ENCODE measurements around the gene U2AF2. TPM values are rescaled to one million over a fixed set of nuclear protein-coding genes. Genes with fewer than 3 reads are reported as not detected.

U2AF2 gene
- total and polyA plus RNA-seq, 2 of the 4 experiments (the other 2 are of a cell fraction): 120 to 260 TPM

DNA sequence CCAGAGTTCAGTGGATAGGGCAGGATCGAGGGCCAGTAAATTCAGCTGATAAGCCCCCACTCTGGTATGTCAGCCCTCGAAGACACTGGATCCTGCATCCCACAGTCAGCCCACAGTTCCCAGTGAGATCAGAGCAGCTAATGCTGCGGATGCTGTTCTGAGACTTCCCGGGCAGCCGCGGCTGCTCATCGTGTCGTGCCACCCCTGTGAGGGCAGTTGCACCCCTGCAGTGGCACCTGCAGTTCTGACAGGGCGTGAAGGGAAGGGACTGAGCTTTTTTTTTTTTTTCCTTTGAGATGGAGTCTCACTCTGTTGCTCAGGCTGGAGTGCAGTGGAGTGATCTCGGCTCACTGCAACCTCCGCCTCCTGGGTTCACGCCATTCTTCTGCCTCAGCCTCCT is 12.7 kb downstream of the U2AF2 start:
- CTCF ChIA-PET: no interaction called here
- H2BK5ac ChIP-seq (ENCODE audit: low read depth, low read length, poor library complexity, severe bottlenecking): no peak overlapping the region
- no peak overlapping the region for H3K18ac ChIP-seq (ENCODE audit: low read depth, low read length)
- no peak overlapping the region for H2BK120ac ChIP-seq (ENCODE audit: low read depth, low read length)
- POLR2A ChIA-PET (ENCODE audit: unreplicated experiment): interaction anchor here (0.6 kb wide), 1 partner anchor 70 kb away, joined by 3 read pairs; no protein-coding TSS in a partner anchor
- H2AK5ac ChIP-seq (ENCODE audit: low read depth, low read length): no peak overlapping the region
- no peak overlapping the region for H2AFZ ChIP-seq (replicated peaks; ENCODE audit: low read length, poor library complexity)
- H4K91ac ChIP-seq (ENCODE audit: insufficient read depth, low read depth, low read length): no peak overlapping the region
- H3K36me3 ChIP-seq (ENCODE audit: control insufficient read depth, insufficient read depth, low read length): peaks cover 74% of the 10 kb centered on the region
- H3K56ac ChIP-seq (ENCODE audit: extremely low read depth, insufficient read depth, low read length): no peak overlapping the region
- no peak overlapping the region for H2AK9ac ChIP-seq (replicated peaks; ENCODE audit: low read depth, low read length, poor library complexity)
- intact Hi-C loops (cut with micrococcal nuclease): no loop called here
- in situ Hi-C loops (cut with MboI; ENCODE audit: low sequenced_read_pairs): loop anchor here (25.0 kb wide), 2 partner anchors 1205 to 1530 kb away; partner anchors contain the start of genes CDC42EP5, CNOT3 and LENG9
- no peak overlapping the region for H4K8ac ChIP-seq (ENCODE audit: low read depth in 2 of 2, low read length in 2 of 2)
- TF ChIP-seq CEBPB (IDR thresholded peaks at IDR 0.05; ENCODE audit: low read depth, low read length) (no peak), MXI1 (IDR thresholded peaks at IDR 0.05; ENCODE audit: borderline replicate concordance, low read depth, low read length) (no peak), MAFK (IDR thresholded peaks at IDR 0.05; ENCODE audit: low read depth, low read length) (no peak), MAZ (IDR thresholded peaks at IDR 0.05; ENCODE audit: borderline replicate concordance, low read depth, low read length) (no peak), FOS (IDR thresholded peaks at IDR 0.05; ENCODE audit: low read depth, low read length) (no peak), SMC3 (IDR thresholded peaks at IDR 0.05; ENCODE audit: low read depth, low read length) (no peak), RFX5 (IDR thresholded peaks at IDR 0.05; ENCODE audit: low read depth, low read length) (no peak), RCOR1 (IDR thresholded peaks at IDR 0.05; ENCODE audit: insufficient replicate concordance, low read length) (no peak), CHD1 (IDR thresholded peaks at IDR 0.05; ENCODE audit: low read depth, low read length) (no peak)
- TF ChIP-seq, protein P1, sequence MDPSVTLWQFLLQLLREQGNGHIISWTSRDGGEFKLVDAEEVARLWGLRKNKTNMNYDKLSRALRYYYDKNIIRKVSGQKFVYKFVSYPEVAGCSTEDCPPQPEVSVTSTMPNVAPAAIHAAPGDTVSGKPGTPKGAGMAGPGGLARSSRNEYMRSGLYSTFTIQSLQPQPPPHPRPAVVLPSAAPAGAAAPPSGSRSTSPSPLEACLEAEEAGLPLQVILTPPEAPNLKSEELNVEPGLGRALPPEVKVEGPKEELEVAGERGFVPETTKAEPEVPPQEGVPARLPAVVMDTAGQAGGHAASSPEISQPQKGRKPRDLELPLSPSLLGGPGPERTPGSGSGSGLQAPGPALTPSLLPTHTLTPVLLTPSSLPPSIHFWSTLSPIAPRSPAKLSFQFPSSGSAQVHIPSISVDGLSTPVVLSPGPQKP (IDR thresholded peaks at IDR 0.05; ENCODE audit: borderline replicate concordance, low read depth, low read length): no peak
- TF ChIP-seq, protein P2, sequence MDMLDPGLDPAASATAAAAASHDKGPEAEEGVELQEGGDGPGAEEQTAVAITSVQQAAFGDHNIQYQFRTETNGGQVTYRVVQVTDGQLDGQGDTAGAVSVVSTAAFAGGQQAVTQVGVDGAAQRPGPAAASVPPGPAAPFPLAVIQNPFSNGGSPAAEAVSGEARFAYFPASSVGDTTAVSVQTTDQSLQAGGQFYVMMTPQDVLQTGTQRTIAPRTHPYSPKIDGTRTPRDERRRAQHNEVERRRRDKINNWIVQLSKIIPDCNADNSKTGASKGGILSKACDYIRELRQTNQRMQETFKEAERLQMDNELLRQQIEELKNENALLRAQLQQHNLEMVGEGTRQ (IDR thresholded peaks at IDR 0.05; ENCODE audit: low read depth, low read length): no peak
- dilution Hi-C loops (cut with HindIII; ENCODE audit: low sequenced_read_pairs, unreplicated experiment): no loop called here
- H3K14ac ChIP-seq (replicated peaks; ENCODE audit: low read depth, low read length): no peak overlapping the region
- ATAC-seq (ENCODE audit: low read depth): no peak
- no peak overlapping the region for H3K23ac ChIP-seq (ENCODE audit: low read depth, low read length)
- no peak overlapping the region for H3K27ac ChIP-seq (ENCODE audit: insufficient read depth, low read length)
- no peak overlapping the region for H3K4me3 ChIP-seq (ENCODE audit: insufficient read depth, low read depth, low read length)
- H3K4me1 ChIP-seq (ENCODE audit: control insufficient read depth, insufficient read depth, low read length): no peaks in the 10 kb centered on the region
- peaks cover 89% of the 10 kb centered on the region for H4K20me1 ChIP-seq (ENCODE audit: insufficient read depth, low read length)
- no peaks in the 10 kb centered on the region for H3K27me3 ChIP-seq (ENCODE audit: control insufficient read depth, insufficient read depth, low read length)
- WGBS, 2 experiments (ENCODE audit: extremely low coverage in 2 of 2, insufficient read length in 1 of 2): 100% methylated on average over 2 of the region's 12 CpGs; no CpG with 5 or more reads in 1 of the 2 experiments
- no peak for DNase-seq
- no peak overlapping the region for H2BK20ac ChIP-seq (ENCODE audit: low read depth, low read length)
- H3K79me1 ChIP-seq (ENCODE audit: low read depth in 1 of 2, low read length in 2 of 2): peaks cover 30 to 68% of the 10 kb centered on the region in 2 experiments
- no peak overlapping the region for H3K4ac ChIP-seq (ENCODE audit: low read depth, low read length)
- BruUV-seq (replicated peaks): no TSS peak
- no peak overlapping the region for H4K5ac ChIP-seq (ENCODE audit: low read depth, low read length)
- no peak overlapping the region for H2BK15ac ChIP-seq (ENCODE audit: low read depth, low read length)
- no peak overlapping the region for H3K4me2 ChIP-seq (ENCODE audit: low read depth, low read length)
- H3K9ac ChIP-seq (ENCODE audit: low read depth, low read length): no peak overlapping the region
- H3K9me1 ChIP-seq (ENCODE audit: insufficient read depth, low read length): no peaks in the 10 kb centered on the region
- no peaks in the 10 kb centered on the region for H3K9me3 ChIP-seq (ENCODE audit: control insufficient read depth, insufficient read depth, low read length)
